IPS-15b (cell line): ENCODE measurements around the gene EIF3L.

Experiments
- H3K27me3 ChIP-seq: one replicate; pipeline ENCODE4 v1.6.1; 2013; ENCODE audit warnings: low read length; ENCODE audit not compliant: control insufficient read depth, insufficient read depth
- H3K36me3 ChIP-seq: one replicate; pipeline ENCODE4 v1.6.1; 2013; ENCODE audit warnings: low read length; ENCODE audit not compliant: control insufficient read depth, insufficient read depth
- H3K4me1 ChIP-seq: one replicate; pipeline ENCODE4 v1.6.1; 2013; ENCODE audit warnings: mild to moderate bottlenecking, low read length; ENCODE audit not compliant: control insufficient read depth, insufficient read depth
- H3K4me3 ChIP-seq: one replicate; pipeline ENCODE4 v1.5.1; 2013; ENCODE audit warnings: low read depth, low read length
- H3K9ac ChIP-seq: one replicate; pipeline ENCODE4 v1.6.1; 2013; ENCODE audit warnings: low read depth, mild to moderate bottlenecking, low read length
- H3K9me3 ChIP-seq: one replicate; pipeline ENCODE4 v1.6.1; 2013; ENCODE audit warnings: mild to moderate bottlenecking, low read length; ENCODE audit not compliant: control insufficient read depth, insufficient read depth

Gene EIF3L

GRCh38 chr22:37880668-37881440 lies 31.6 kb downstream of the EIF3L start:
- H3K36me3 ChIP-seq, result peaks cover 60% of the 10 kb centered on the region
- H3K9ac ChIP-seq, result no peak overlapping the region
- H3K27me3 ChIP-seq, result no peaks in the 10 kb centered on the region
- no peaks in the 10 kb centered on the region for H3K4me1 ChIP-seq
- H3K9me3 ChIP-seq, result no peaks in the 10 kb centered on the region
- H3K4me3 ChIP-seq, result no peak overlapping the region

GRCh38 chr22:37884420-37884819 lies 35.2 kb downstream of the EIF3L start:
- Histone ChIP-seq H3K27me3 (no peaks in the 10 kb centered on the region), H3K4me3 (no peak overlapping the region), H3K36me3 (peaks cover 62% of the 10 kb centered on the region), H3K4me1 (no peaks in the 10 kb centered on the region), H3K9me3 (no peaks in the 10 kb centered on the region), H3K9ac (no peak overlapping the region)

GRCh38 chr22:37887584-37888378 lies 38.6 kb downstream of the EIF3L start:
- no peaks in the 10 kb centered on the region for H3K9me3 ChIP-seq
- peaks cover 59% of the 10 kb centered on the region for H3K36me3 ChIP-seq
- no peaks in the 10 kb centered on the region for H3K27me3 ChIP-seq
- no peak overlapping the region for H3K9ac ChIP-seq
- H3K4me3 ChIP-seq, result no peak overlapping the region
- no peaks in the 10 kb centered on the region for H3K4me1 ChIP-seq

GRCh38 chr22:37891926-37892325 lies 42.7 kb downstream of the EIF3L start:
- H3K27me3 ChIP-seq, result no peaks in the 10 kb centered on the region
- H3K4me1 ChIP-seq, result peaks cover 9% of the 10 kb centered on the region
- no peaks in the 10 kb centered on the region for H3K9me3 ChIP-seq
- no peak overlapping the region for H3K4me3 ChIP-seq
- peaks cover 37% of the 10 kb centered on the region for H3K36me3 ChIP-seq
- no peak overlapping the region for H3K9ac ChIP-seq

GRCh38 chr22:37892566-37893335 lies 43.5 kb downstream of the EIF3L start:
- H3K9ac ChIP-seq, result no peak overlapping the region
- H3K4me1 ChIP-seq, result peaks cover 9% of the 10 kb centered on the region
- H3K36me3 ChIP-seq, result peaks cover 30% of the 10 kb centered on the region
- no peak overlapping the region for H3K4me3 ChIP-seq
- H3K9me3 ChIP-seq, result no peaks in the 10 kb centered on the region
- H3K27me3 ChIP-seq, result no peaks in the 10 kb centered on the region

- Histone ChIP-seq H3K27me3 (no peaks in the 10 kb centered on the region), H3K9me3 (no peaks in the 10 kb centered on the region), H3K4me3 (no peak overlapping the region), H3K9ac (no peak overlapping the region), H3K36me3 (peaks cover 22% of the 10 kb centered on the region), H3K4me1 (peaks cover 12% of the 10 kb centered on the region)
Observed at GRCh38 chr22:37893583-37893983, 44.4 kb downstream of the EIF3L start.

- peaks cover 12% of the 10 kb centered on the region for H3K4me1 ChIP-seq
- no peaks in the 10 kb centered on the region for H3K9me3 ChIP-seq
- H3K4me3 ChIP-seq, result no peak overlapping the region
- peak overlapping the region; percentile 8 for H3K9ac ChIP-seq
- no peaks in the 10 kb centered on the region for H3K27me3 ChIP-seq
- H3K36me3 ChIP-seq, result peaks cover 9% of the 10 kb centered on the region
Observed at GRCh38 chr22:37894939-37895670, 45.9 kb downstream of the EIF3L start.

- Histone ChIP-seq H3K4me3 (no peak overlapping the region), H3K27me3 (no peaks in the 10 kb centered on the region), H3K4me1 (peaks cover 12% of the 10 kb centered on the region), H3K9me3 (no peaks in the 10 kb centered on the region), H3K9ac (no peak overlapping the region), H3K36me3 (peaks cover 5% of the 10 kb centered on the region)
Observed at GRCh38 chr22:37896181-37896592, 47.0 kb downstream of the EIF3L start.

GRCh38 chr22:37896939-37897338 lies 47.7 kb downstream of the EIF3L start:
- peaks cover 2% of the 10 kb centered on the region for H3K36me3 ChIP-seq
- no peak overlapping the region for H3K4me3 ChIP-seq
- H3K9ac ChIP-seq, result no peak overlapping the region
- no peaks in the 10 kb centered on the region for H3K27me3 ChIP-seq
- H3K4me1 ChIP-seq, result peaks cover 12% of the 10 kb centered on the region
- H3K9me3 ChIP-seq, result no peaks in the 10 kb centered on the region

- Histone ChIP-seq H3K4me3 (no peak overlapping the region), H3K36me3 (no peaks in the 10 kb centered on the region), H3K27me3 (no peaks in the 10 kb centered on the region), H3K9me3 (no peaks in the 10 kb centered on the region), H3K9ac (no peak overlapping the region), H3K4me1 (peaks cover 12% of the 10 kb centered on the region)
Observed at GRCh38 chr22:37897807-37898206, 48.6 kb downstream of the EIF3L start.
